AG04449 (cell line): ENCODE measurements around the gene CHCHD3.

Experiments
- CTCF ChIA-PET: fragments of 350-600 bp; formaldehyde crosslinking; extraction: SDS; loops from one replicate; lab custom pipeline; 2021; ENCODE audit warnings: antibody characterized with exemption; lab: Yijun Ruan, JAX
- POLR2A ChIA-PET: fragments of 400-600, 350-600 bp; formaldehyde crosslinking; extraction: SDS; loops from one replicate; lab custom pipeline; 2020; ENCODE audit warnings: antibody characterized with exemption, inconsistent platforms; lab: Yijun Ruan, JAX
- DNase-seq: peaks from one replicate; pipeline ENCODE4 v3.0.0-alpha.2; 2010; ENCODE audit warnings: low read depth, low spot score
- H3K4me3 ChIP-seq: 2 replicates; pipeline ENCODE4 v1.5.1; 2011; ENCODE audit warnings: low read depth, mild to moderate bottlenecking, control low read depth, low read length
- CTCF ChIP-seq: IDR thresholded peaks from one replicate; pipeline ENCODE4 v1.5.1; 2011; ENCODE audit warnings: mild to moderate bottlenecking, moderate library complexity, low read length, control low read depth, inconsistent platforms; ENCODE audit not compliant: insufficient read depth; ENCODE audit errors: missing control alignments

The CHCHD3 gene

GRCh38 chr7:132872034-132872433, 209.9 kb downstream of the CHCHD3 start:
- no peak overlapping the region for H3K4me3 ChIP-seq
- no peak for TF ChIP-seq CTCF
- DNase-seq = no peak
- CTCF ChIA-PET = no interaction called here
- POLR2A ChIA-PET = no interaction called here

GRCh38 chr7:132871419-132871818, 210.5 kb downstream of the CHCHD3 start:
- POLR2A ChIA-PET = no interaction called here

GRCh38 chr7:132869166-132869861, 212.6 kb downstream of the CHCHD3 start:
- TF ChIP-seq CTCF = no peak
- no peak overlapping the region for H3K4me3 ChIP-seq
- ChIA-PET POLR2A (no interaction called here), CTCF (interaction anchor here (1.0 kb wide), 1 partner anchor 10 kb away, joined by 3 read pairs; no protein-coding TSS in a partner anchor)
- DNase-seq = no peak

More at GRCh38 chr7:132871419-132871818, 210.5 kb downstream of the CHCHD3 start:
- CTCF ChIA-PET = no interaction called here
- no peak for TF ChIP-seq CTCF
- H3K4me3 ChIP-seq = no peak overlapping the region
- DNase-seq = no peak

- H3K4me3 ChIP-seq = no peak overlapping the region
- ChIA-PET CTCF (interaction anchor here (0.7 to 1.1 kb wide), 2 partner anchors 17 to 24 kb away, joined by 3 read pairs; no protein-coding TSS in a partner anchor), POLR2A (no interaction called here)
- no peak for TF ChIP-seq CTCF
- DNase-seq = no peak
These were observed 215.3 kb downstream of the CHCHD3 start for GRCh38 chr7:132866551-132866950.

- ChIA-PET CTCF (no interaction called here), POLR2A (no interaction called here)
These were observed 215.8 kb downstream of the CHCHD3 start for GRCh38 chr7:132866144-132866531.

More at GRCh38 chr7:132866144-132866531, 215.8 kb downstream of the CHCHD3 start:
- DNase-seq = no peak
- no peak for TF ChIP-seq CTCF
- H3K4me3 ChIP-seq = no peak overlapping the region
